HG03097 (cell line): ENCODE results near the gene CCKAR.

Source experiments
- ATAC-seq: cut with Tn5 transposase; IDR thresholded peaks from one replicate; pipeline ENCODE4 v1.9.1; 2021; ENCODE audit not compliant: unreplicated experiment, low FRiP score

The CCKAR gene

GRCh38 chr4:26462874-26463273, 27.4 kb downstream of the CCKAR start:
- ATAC-seq, result no peak

- no peak for ATAC-seq
These were observed 30.3 kb downstream of the CCKAR start for GRCh38 chr4:26459756-26460530.

GRCh38 chr4:26459054-26459755, 31.1 kb downstream of the CCKAR start:
- no peak for ATAC-seq

GRCh38 chr4:26458157-26458561, 32.1 kb downstream of the CCKAR start:
- ATAC-seq, result no peak

GRCh38 chr4:26457412-26457811, 32.9 kb downstream of the CCKAR start:
- ATAC-seq, result no peak

GRCh38 chr4:26455571-26455970, 34.7 kb downstream of the CCKAR start:
- no peak for ATAC-seq

- no peak for ATAC-seq
These were observed 35.3 kb downstream of the CCKAR start for GRCh38 chr4:26454961-26455360.

GRCh38 chr4:26452565-26453531, 37.4 kb downstream of the CCKAR start:
- ATAC-seq, result no peak

- ATAC-seq, result no peak
These were observed 38.7 kb downstream of the CCKAR start for GRCh38 chr4:26451597-26451996.

GRCh38 chr4:26450418-26450817, 39.9 kb downstream of the CCKAR start:
- no peak for ATAC-seq

GRCh38 chr4:26447378-26447777, 42.9 kb downstream of the CCKAR start:
- ATAC-seq, result no peak

- no peak for ATAC-seq
These were observed 48.5 kb downstream of the CCKAR start for GRCh38 chr4:26441771-26442170.

GRCh38 chr4:26441102-26441501, 49.2 kb downstream of the CCKAR start:
- no peak for ATAC-seq

GRCh38 chr4:26434030-26434639, 56.1 kb downstream of the CCKAR start:
- no peak for ATAC-seq

- no peak for ATAC-seq
These were observed 56.7 kb downstream of the CCKAR start for GRCh38 chr4:26433556-26433955.

GRCh38 chr4:26432419-26432818, 57.9 kb downstream of the CCKAR start:
- no peak for ATAC-seq

- no peak for ATAC-seq
These were observed 58.7 kb downstream of the CCKAR start for GRCh38 chr4:26431461-26432180.
